AG20443 (cell line): Measurements from ENCODE around the gene SLC35G1.

Experiments
- DNase-seq: peaks from one replicate; pipeline ENCODE4 v3.0.0; 2012; ENCODE audit warnings: low spot score, mixed read lengths

The SLC35G1 gene

GRCh38 chr10:93879273-93879672 is 14.5 kb upstream of the SLC35G1 start:
- no peak for DNase-seq

GRCh38 chr10:93894516-93895378 is 969 bp downstream of the SLC35G1 start:
- DNase-seq, result peak; percentile 37

GRCh38 chr10:93897070-93897780 is 3.4 kb downstream of the SLC35G1 start:
- DNase-seq, result no peak

- no peak for DNase-seq
These were observed 5.3 kb downstream of the SLC35G1 start for GRCh38 chr10:93899109-93899508.

GRCh38 chr10:93903051-93903450 is 9.3 kb downstream of the SLC35G1 start:
- DNase-seq, result no peak

GRCh38 chr10:93904901-93905300 is 11.1 kb downstream of the SLC35G1 start:
- no peak for DNase-seq

- no peak for DNase-seq
These were observed 13.3 kb downstream of the SLC35G1 start for GRCh38 chr10:93907059-93907458.

- DNase-seq, result no peak
These were observed 18.1 kb downstream of the SLC35G1 start for GRCh38 chr10:93911866-93912265.

GRCh38 chr10:93912444-93912843 is 18.7 kb downstream of the SLC35G1 start:
- no peak for DNase-seq

- DNase-seq, result no peak
These were observed 19.9 kb downstream of the SLC35G1 start for GRCh38 chr10:93913706-93914105.

GRCh38 chr10:93915598-93915997 is 21.8 kb downstream of the SLC35G1 start:
- no peak for DNase-seq

GRCh38 chr10:93916257-93917063 is 22.7 kb downstream of the SLC35G1 start:
- DNase-seq, result peak; percentile 42

- no peak for DNase-seq
These were observed 23.2 kb downstream of the SLC35G1 start for GRCh38 chr10:93917064-93917391.

GRCh38 chr10:93917821-93918220 is 24.0 kb downstream of the SLC35G1 start:
- no peak for DNase-seq

GRCh38 chr10:93921338-93921737 is 27.6 kb downstream of the SLC35G1 start:
- no peak for DNase-seq

GRCh38 chr10:93926613-93927012 is 32.8 kb downstream of the SLC35G1 start:
- DNase-seq, result no peak

GRCh38 chr10:93938140-93938539 is 44.4 kb downstream of the SLC35G1 start:
- no peak for DNase-seq

GRCh38 chr10:93940881-93941280 is 47.1 kb downstream of the SLC35G1 start:
- no peak for DNase-seq

- DNase-seq, result no peak
These were observed 47.8 kb downstream of the SLC35G1 start for GRCh38 chr10:93941606-93942005.

GRCh38 chr10:93945819-93946218 is 52.0 kb downstream of the SLC35G1 start:
- no peak for DNase-seq

- DNase-seq, result peak; percentile 78
These were observed 53.3 kb downstream of the SLC35G1 start for GRCh38 chr10:93947055-93947454.

GRCh38 chr10:93947524-93947923 is 53.7 kb downstream of the SLC35G1 start:
- no peak for DNase-seq

GRCh38 chr10:93951905-93952304 is 58.1 kb downstream of the SLC35G1 start:
- DNase-seq, result no peak
